Fibroblast of mammary gland (primary cell): ENCODE data around the gene PRR15L.
A peak's percentile ranks its signal among the peaks of the same experiment; 100 is the strongest.
"Not testable (repeated sequence)": the region's sequence is repeated elsewhere in the genome, so short reads cannot be mapped to it uniquely, and the experiment has no call there.

Experiments used
- DNase-seq: peaks from one replicate; pipeline ENCODE4 v3.0.0-alpha.2; 2010; ENCODE audit warnings: low read depth
- H3K4me3 ChIP-seq: 2 replicates; pipeline ENCODE4 v1.5.1; 2011; ENCODE audit warnings: low read depth, mild to moderate bottlenecking, low read length, moderate library complexity; ENCODE audit not compliant: control insufficient read depth
- TF ChIP-seq, protein P1 (sequence below): conservative IDR thresholded peaks from 2 replicates; pipeline ENCODE4 v1.5.1; 2011; ENCODE audit warnings: low read depth, low read length, inconsistent platforms; ENCODE audit not compliant: control insufficient read depth, insufficient read depth

Gene PRR15L

DNA sequence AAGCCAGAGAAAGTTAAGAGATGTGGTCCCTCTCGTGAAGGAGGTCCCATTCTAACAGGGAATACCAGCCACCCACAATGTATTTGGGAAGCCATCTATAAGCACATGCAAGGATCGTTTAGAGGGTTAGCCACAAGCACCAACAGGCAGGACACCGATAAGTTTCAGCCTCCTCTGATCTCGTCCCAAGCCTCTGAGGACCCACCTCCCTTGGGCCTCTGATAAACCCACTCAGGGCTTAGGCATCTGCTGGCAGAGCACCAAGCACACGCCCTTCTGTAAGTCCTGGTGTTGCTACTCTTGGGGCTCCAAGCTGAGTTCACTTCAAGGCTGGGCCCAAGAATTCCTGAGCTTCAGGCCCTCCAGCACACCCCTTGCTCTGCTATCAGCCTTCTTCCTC, 21.7 kb downstream of the PRR15L start:
- peak; percentile 58 for DNase-seq
- TF ChIP-seq, protein P1, sequence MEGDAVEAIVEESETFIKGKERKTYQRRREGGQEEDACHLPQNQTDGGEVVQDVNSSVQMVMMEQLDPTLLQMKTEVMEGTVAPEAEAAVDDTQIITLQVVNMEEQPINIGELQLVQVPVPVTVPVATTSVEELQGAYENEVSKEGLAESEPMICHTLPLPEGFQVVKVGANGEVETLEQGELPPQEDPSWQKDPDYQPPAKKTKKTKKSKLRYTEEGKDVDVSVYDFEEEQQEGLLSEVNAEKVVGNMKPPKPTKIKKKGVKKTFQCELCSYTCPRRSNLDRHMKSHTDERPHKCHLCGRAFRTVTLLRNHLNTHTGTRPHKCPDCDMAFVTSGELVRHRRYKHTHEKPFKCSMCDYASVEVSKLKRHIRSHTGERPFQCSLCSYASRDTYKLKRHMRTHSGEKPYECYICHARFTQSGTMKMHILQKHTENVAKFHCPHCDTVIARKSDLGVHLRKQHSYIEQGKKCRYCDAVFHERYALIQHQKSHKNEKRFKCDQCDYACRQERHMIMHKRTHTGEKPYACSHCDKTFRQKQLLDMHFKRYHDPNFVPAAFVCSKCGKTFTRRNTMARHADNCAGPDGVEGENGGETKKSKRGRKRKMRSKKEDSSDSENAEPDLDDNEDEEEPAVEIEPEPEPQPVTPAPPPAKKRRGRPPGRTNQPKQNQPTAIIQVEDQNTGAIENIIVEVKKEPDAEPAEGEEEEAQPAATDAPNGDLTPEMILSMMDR: no peak
- no peak overlapping the region for H3K4me3 ChIP-seq

DNA sequence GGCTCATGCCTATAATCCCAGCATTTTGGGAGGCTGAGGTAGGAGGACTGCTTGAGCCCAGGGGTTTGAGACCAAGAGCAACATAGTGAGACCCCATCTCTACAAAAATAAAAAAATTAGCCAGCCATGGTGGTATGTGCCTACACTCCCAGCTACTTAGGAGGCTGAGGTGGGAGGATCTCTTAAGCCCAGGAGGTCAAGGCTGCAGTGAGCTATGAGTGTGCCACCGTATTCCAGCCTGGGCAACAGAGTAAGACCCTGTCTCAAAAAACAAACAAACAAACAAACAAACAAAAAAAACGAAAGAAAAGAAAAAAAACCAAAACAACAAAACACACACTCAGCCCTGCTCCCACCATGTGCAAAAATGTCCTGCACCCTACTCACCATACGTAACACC, 22.2 kb downstream of the PRR15L start:
- not testable (repeated sequence) for H3K4me3 ChIP-seq, DNase-seq

DNA sequence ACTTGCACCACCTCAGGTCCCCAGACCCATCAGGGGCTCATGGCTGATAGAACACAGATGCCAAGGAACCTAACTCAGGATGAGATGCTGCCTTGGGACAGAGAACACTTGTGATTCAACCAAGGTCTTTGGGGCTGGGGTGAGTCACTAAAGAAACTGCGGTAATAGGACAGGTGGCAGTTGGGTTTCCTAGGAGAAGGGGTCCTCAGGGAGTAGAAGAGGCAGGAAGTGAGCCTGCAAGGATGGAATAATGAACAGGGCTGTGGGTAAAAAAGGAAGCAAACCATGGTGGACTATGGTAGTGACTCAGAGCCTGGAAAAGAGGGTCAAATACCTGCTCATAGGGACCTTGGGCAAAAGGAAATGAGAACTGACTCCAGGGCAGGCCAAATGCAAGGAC, 22.8 kb downstream of the PRR15L start:
- DNase-seq: peak; percentile 63
- TF ChIP-seq, protein P1: no peak
- no peak overlapping the region for H3K4me3 ChIP-seq

DNA sequence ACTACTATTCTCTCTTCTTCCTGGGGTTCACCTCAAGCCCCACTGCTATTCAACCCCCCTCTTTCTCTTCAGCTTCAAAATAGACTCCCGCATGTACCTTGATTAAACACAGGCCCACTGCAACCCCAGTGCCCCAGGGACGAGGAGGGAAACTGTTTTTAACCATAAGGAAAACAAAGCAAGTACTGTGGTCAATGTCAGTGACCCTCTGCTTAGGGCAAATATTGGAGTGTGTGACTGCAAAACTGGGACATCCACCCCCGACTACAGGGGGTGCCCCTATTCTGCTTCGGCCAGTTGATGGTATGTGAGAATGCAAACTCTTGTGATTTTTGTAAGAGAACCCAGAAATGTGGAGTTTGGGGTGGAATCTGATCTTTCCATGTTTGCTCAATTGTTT, 25.8 kb downstream of the PRR15L start:
- H3K4me3 ChIP-seq: no peak overlapping the region
- TF ChIP-seq, protein P1: no peak
- DNase-seq: no peak

DNA sequence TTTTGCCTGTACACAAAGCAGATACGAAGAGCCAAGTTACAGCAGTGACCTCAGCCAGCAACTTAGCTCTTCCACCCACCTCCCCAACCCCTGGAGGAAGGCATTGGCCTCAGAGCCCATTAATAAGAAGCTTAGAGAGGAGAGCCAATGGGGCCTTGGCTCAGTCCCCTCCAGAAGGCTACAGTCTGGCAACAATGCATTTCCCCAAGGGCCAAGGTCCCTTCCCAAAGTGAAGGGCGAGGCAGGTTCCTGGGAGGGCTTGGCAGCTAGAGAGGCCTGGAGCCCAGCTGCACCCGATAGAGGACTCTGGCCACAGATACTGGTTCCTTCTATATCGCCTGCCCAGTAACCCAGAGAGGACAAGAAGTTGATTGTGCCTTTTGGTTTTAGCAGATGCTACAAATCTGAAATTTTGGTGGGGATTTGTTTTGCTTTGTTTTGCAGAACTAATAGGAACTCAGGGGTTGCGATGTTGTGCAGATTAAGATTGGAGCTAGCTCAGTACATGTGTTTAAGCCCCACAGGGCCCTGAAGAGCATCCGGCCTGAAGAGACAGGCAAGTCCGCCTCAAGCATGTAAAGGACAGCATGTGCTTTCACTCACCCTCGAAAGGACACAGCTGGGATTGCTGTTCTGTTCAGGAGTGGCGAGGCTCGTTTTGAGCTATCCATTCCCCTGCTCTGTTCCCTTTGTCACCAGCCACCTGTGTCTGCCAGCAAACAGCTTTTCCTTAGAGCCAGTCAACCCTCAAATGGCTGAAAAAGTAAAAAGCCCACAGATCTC, 28.3 kb downstream of the PRR15L start:
- no peak for DNase-seq
- no peak overlapping the region for H3K4me3 ChIP-seq
- TF ChIP-seq, protein P1: no peak

DNA sequence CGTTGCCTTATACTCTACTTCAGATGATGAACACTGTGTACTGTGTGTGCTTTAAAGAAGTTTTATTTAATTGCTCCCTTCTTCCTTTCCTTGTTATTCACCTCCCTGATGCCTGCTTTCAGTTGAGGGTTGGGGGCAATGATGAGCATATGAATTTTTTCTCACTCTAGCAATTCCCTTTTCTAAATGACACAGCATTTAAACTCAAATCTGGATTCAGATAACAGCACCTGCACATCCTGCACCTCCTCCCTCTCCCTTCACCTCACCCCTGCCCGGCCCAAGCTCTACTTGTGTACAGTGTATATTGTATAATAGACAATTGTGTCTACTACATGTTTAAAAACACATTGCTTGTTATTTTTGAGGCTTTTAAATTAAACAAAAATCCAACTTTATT, 29.3 kb downstream of the PRR15L start:
- no peak for DNase-seq
- TF ChIP-seq, protein P1: no peak
- H3K4me3 ChIP-seq: no peak overlapping the region

DNA sequence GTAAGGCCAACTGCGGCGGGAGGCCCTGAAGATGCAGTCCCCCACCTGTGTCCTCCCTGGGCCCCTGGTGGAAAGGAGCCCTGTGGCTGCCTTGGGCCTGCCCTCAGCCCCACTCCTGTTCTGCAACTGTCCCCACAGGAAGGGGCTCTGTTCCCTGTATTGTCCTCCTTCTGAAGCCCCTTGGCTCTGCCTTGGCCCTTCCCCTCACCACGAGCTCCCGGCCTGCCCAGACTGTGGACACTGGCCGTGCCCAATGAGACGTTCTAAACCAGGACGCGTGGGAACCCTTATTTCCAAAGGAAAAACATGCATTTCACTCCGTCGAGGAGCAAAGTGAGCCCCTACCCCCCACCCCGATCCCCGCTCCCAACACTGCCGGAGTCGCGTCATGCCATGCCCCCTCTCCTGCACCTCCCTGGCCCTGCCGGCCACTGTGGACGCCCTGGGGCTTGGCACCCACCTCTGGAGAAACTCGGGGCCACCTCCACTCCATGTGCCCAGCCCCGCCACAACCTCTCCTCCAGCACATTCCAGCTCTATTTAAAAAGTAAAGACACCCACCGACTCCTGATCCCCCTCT, 29.8 kb downstream of the PRR15L start:
- H3K4me3 ChIP-seq: no peak overlapping the region

More for the DNA sequence above, 29.8 kb downstream of the PRR15L start:
- no peak for DNase-seq
- TF ChIP-seq, protein P1: no peak
